NB4 (cell line): ENCODE results near the gene CRHR2.

Experiments used
- DNase-seq: peaks from one replicate; pipeline ENCODE4 v3.0.0; 2010; ENCODE audit warnings: low read depth
- H3K4me3 ChIP-seq: one replicate; pipeline ENCODE4 v1.5.1; 2011; ENCODE audit warnings: mild to moderate bottlenecking, low read depth, low read length, moderate library complexity
- CTCF ChIP-seq: IDR thresholded peaks from one replicate; pipeline ENCODE4 v1.5.1; 2012; ENCODE audit warnings: low read depth, low read length
- MAX ChIP-seq: IDR thresholded peaks from 2 replicates; pipeline ENCODE4 v1.6.1; 2011; ENCODE audit warnings: low read depth, low read length
- MYC ChIP-seq: IDR thresholded peaks from 2 replicates; pipeline ENCODE4 v1.6.1; 2011; ENCODE audit warnings: low read depth, low read length
- POLR2A ChIP-seq: IDR thresholded peaks from 2 replicates; pipeline ENCODE4 v1.6.1; 2011; ENCODE audit warnings: mild to moderate bottlenecking; ENCODE audit not compliant: insufficient read length; ENCODE audit errors: extremely low read depth

Gene CRHR2

GRCh38 chr7:30692438-30692837 lies 10.2 kb upstream of the CRHR2 start:
- no peak overlapping the region for H3K4me3 ChIP-seq
- TF ChIP-seq MAX (no peak), POLR2A (no peak)
- DNase-seq: no peak

- DNase-seq: no peak
- no peak overlapping the region for H3K4me3 ChIP-seq
- TF ChIP-seq MYC (no peak), POLR2A (no peak), CTCF (no peak), MAX (no peak)
Measured at GRCh38 chr7:30690011-30690410, 7.8 kb upstream of the CRHR2 start.

- no peak overlapping the region for H3K4me3 ChIP-seq
- DNase-seq: no peak
- TF ChIP-seq POLR2A: no peak
- TF ChIP-seq MYC: no peak
- no peak for TF ChIP-seq CTCF
- TF ChIP-seq MAX: no peak
Measured at GRCh38 chr7:30688718-30689221, 6.5 kb upstream of the CRHR2 start.

- no peak overlapping the region for H3K4me3 ChIP-seq
- DNase-seq: no peak
- TF ChIP-seq POLR2A (no peak), MYC (no peak), MAX (no peak), CTCF (no peak)
Measured at GRCh38 chr7:30687604-30688003, 5.3 kb upstream of the CRHR2 start.

- no peak for DNase-seq
- no peak for TF ChIP-seq MAX
- no peak for TF ChIP-seq POLR2A
- TF ChIP-seq CTCF: no peak
- no peak for TF ChIP-seq MYC
- no peak overlapping the region for H3K4me3 ChIP-seq
Measured at GRCh38 chr7:30684351-30684750, 2.1 kb upstream of the CRHR2 start.

- no peak overlapping the region for H3K4me3 ChIP-seq
- no peak for TF ChIP-seq POLR2A
- no peak for TF ChIP-seq MAX
- no peak for TF ChIP-seq CTCF
- no peak for TF ChIP-seq MYC
- DNase-seq: no peak
Measured at GRCh38 chr7:30683816-30684215, 1.6 kb upstream of the CRHR2 start.
